Body of pancreas (tissue), 4 donors: Measurements from ENCODE around the gene ECT2L. TPM values are rescaled to one million over a fixed set of nuclear protein-coding genes. Genes with fewer than 3 reads are reported as not detected.

Experiments used
- ATAC-seq: fragments of 150-250 bp; one replicate; pipeline ENCODE4 v1.9.1; 2016
- DNase-seq, 4 donors: peaks; one replicate each; pipeline ENCODE4 v3.0.0-alpha.2; 2019
- H3K27ac ChIP-seq, 4 donors: fragments of 200-600 bp; sonication (generic); 1 replicate in 3 of 4; 2 replicates in 1 of 4; pipeline versions ENCODE4 v1.5.1 to v1.6.1; 2016 to 2019; ENCODE audit warnings: mild to moderate bottlenecking in 1 of 4, mixed read lengths in 1 of 4, moderate library complexity in 1 of 4
- H3K27me3 ChIP-seq, 2 donors: fragments of 200-600 bp; sonication (generic); one replicate each; pipeline ENCODE4 v1.6.0; 2016; ENCODE audit warnings: mild to moderate bottlenecking in 1 of 2
- H3K36me3 ChIP-seq, 2 donors: fragments of 200-600 bp; sonication (generic); replicated peaks in 1 of 2; 2 replicates each; pipeline ENCODE4 v1.5.1; 2016; ENCODE audit warnings: low read depth in 2 of 2; ENCODE audit not compliant: insufficient read depth in 1 of 2
- H3K4me1 ChIP-seq: fragments of 200-600 bp; sonication (generic); one replicate; pipeline ENCODE4 v1.6.0; 2016
- H3K4me3 ChIP-seq, 2 donors: fragments of 200-600 bp; sonication (generic); 1 replicate in 1 of 2; 2 replicates in 1 of 2; pipeline ENCODE4 v1.5.1; 2016 to 2019
- H3K9me3 ChIP-seq, 3 donors: fragments of 200-600 bp; sonication (generic); 1 replicate in 2 of 3; 2 replicates in 1 of 3; pipeline ENCODE4 v1.5.1; 2016
- POLR2A ChIP-seq, 3 donors: fragments of 450-650 bp; IDR thresholded peaks; one replicate each; pipeline ENCODE4 v1.6.1; 2016; ENCODE audit warnings: antibody characterized with exemption in 3 of 3, mild to moderate bottlenecking in 2 of 3
- WGBS, 2 donors: methylation state at CpG; one replicate each; pipeline ENCODE4 v1.1.5; 2017; 5-methylcytosine and 5-hydroxymethylcytosine counted together
- intact Hi-C: fragments of 100-400 bp; cut with DNase I; formaldehyde crosslinking; loops from one replicate; pipeline ENCODE4 v1.15.1; 2023
- total RNA-seq, 2 donors: library from RNA; depleted of rRNA; stranded (reverse); fragments of >200 nt; gene quantifications; one replicate each; pipeline ENCODE4 v1.1.0, GENCODE V29; 2016
- TF ChIP-seq, protein P1 (sequence below), 7 experiments: fragments of 450-650 bp in 4 of 7; fragments of 200-600 bp in 3 of 7; sonication (generic) in 3 of 7; IDR thresholded peaks; one replicate each; pipeline ENCODE4 v1.5.1; 2016 to 2019; ENCODE audit warnings: antibody characterized with exemption in 7 of 7

ECT2L gene
- total RNA-seq, 2 donors from 2014 or later, result not detected

GRCh38 chr6:138909511-138909910 lies 113.6 kb downstream of the ECT2L start:
- 91 to 93% methylated on average over 4 of the region's 4 CpGs for WGBS, 2 donors
- TF ChIP-seq POLR2A (IDR thresholded peaks at IDR 0.05), result no peak
- Histone ChIP-seq H3K9me3 (no peaks in the 10 kb centered on the region), H3K27ac (no peak overlapping the region), H3K4me1 (no peaks in the 10 kb centered on the region), H3K27me3 (no peaks in the 10 kb centered on the region), H3K4me3 (no peak overlapping the region), H3K36me3 (peaks cover 10 to 22% of the 10 kb centered on the region in 2 donors)
- intact Hi-C loops, result no loop called here
- no peak for DNase-seq
- no peak for ATAC-seq

GRCh38 chr6:138909975-138910374 lies 114.1 kb downstream of the ECT2L start:
- ATAC-seq (no peak), DNase-seq (no peak)
- intact Hi-C loops, result no loop called here
- H3K9me3 ChIP-seq, result no peaks in the 10 kb centered on the region
- peaks cover 10 to 22% of the 10 kb centered on the region in 2 donors for H3K36me3 ChIP-seq
- no peaks in the 10 kb centered on the region for H3K27me3 ChIP-seq
- no peak overlapping the region for H3K27ac ChIP-seq
- no peaks in the 10 kb centered on the region for H3K4me1 ChIP-seq
- 88 to 100% methylated on average over 1 of the region's 1 CpG for WGBS, 2 donors
- H3K4me3 ChIP-seq, result no peak overlapping the region
- TF ChIP-seq, protein P1, sequence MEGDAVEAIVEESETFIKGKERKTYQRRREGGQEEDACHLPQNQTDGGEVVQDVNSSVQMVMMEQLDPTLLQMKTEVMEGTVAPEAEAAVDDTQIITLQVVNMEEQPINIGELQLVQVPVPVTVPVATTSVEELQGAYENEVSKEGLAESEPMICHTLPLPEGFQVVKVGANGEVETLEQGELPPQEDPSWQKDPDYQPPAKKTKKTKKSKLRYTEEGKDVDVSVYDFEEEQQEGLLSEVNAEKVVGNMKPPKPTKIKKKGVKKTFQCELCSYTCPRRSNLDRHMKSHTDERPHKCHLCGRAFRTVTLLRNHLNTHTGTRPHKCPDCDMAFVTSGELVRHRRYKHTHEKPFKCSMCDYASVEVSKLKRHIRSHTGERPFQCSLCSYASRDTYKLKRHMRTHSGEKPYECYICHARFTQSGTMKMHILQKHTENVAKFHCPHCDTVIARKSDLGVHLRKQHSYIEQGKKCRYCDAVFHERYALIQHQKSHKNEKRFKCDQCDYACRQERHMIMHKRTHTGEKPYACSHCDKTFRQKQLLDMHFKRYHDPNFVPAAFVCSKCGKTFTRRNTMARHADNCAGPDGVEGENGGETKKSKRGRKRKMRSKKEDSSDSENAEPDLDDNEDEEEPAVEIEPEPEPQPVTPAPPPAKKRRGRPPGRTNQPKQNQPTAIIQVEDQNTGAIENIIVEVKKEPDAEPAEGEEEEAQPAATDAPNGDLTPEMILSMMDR (IDR thresholded peaks at IDR 0.05), result no peak
- no peak for TF ChIP-seq POLR2A (IDR thresholded peaks at IDR 0.05)

DNA sequence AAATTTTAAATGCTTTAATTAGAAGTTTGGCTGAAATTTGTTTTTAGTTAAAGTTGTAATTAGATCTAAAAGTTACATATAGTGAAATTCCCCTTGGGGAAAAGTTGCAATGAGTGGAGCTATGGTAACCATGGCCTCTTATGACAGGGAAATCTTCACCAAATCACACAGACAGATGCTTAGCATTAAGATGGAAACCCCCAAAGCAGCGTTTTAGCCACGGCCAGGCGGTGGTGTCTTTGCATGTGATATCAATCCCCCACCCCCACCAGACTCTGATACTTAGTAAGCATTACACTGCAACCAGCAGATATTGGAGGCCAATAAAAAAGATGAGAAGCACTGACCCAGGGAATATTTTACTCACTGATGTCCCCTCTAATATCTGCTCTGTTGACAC lies 116.4 kb downstream of the ECT2L start:
- intact Hi-C loops, result no loop called here
- Histone ChIP-seq H3K4me1 (no peaks in the 10 kb centered on the region), H3K4me3 (no peak overlapping the region), H3K27me3 (no peaks in the 10 kb centered on the region), H3K27ac (no peak overlapping the region), H3K36me3 (peaks cover 10 to 22% of the 10 kb centered on the region in 2 donors), H3K9me3 (no peaks in the 10 kb centered on the region)
- no peak for DNase-seq
- ATAC-seq, result no peak
- WGBS, 2 donors, result 75 to 81% methylated on average over 3 of the region's 3 CpGs
- TF ChIP-seq POLR2A (IDR thresholded peaks at IDR 0.05), result no peak
- TF ChIP-seq, protein P1 (IDR thresholded peaks at IDR 0.05), result no peak

GRCh38 chr6:138914701-138915100 lies 118.8 kb downstream of the ECT2L start:
- no peak overlapping the region for H3K27ac ChIP-seq
- H3K9me3 ChIP-seq, result no peaks in the 10 kb centered on the region
- no peaks in the 10 kb centered on the region for H3K4me1 ChIP-seq
- ATAC-seq (no peak), DNase-seq (no peak)
- H3K36me3 ChIP-seq, result peaks cover 7 to 16% of the 10 kb centered on the region in 2 donors
- WGBS, 2 donors, result 66 to 70% methylated on average over 1 of the region's 1 CpG
- intact Hi-C loops, result no loop called here
- H3K27me3 ChIP-seq, result no peaks in the 10 kb centered on the region
- H3K4me3 ChIP-seq, result no peak overlapping the region
- TF ChIP-seq, protein P1 (IDR thresholded peaks at IDR 0.05), result no peak
- TF ChIP-seq POLR2A (IDR thresholded peaks at IDR 0.05), result no peak

DNA sequence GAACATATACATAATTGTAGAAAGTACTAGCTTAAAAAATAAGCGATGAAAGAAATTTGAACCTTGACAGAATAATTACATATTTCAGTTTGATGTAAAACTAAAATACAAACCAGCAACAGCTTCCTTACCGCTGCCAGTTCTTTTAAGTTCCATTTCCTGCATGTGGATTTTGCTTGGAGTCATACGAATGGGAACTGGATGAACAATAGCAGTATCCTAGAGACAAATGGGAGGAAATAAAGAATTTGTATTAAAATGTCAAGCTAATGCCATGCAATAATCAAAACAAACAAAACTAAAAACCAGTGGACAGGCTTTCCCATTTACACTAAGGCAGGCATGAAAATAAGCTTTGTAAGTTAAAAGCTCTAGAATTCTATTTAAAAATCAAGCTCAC lies 125.0 kb downstream of the ECT2L start:
- H3K9me3 ChIP-seq, result no peaks in the 10 kb centered on the region
- no peak for DNase-seq
- peaks cover 0 to 4% of the 10 kb centered on the region in 2 donors for H3K36me3 ChIP-seq
- H3K4me1 ChIP-seq, result no peaks in the 10 kb centered on the region
- no peak for TF ChIP-seq POLR2A (IDR thresholded peaks at IDR 0.05)
- TF ChIP-seq, protein P1 (IDR thresholded peaks at IDR 0.05), result no peak
- no peak overlapping the region for H3K27ac ChIP-seq
- no peak overlapping the region for H3K4me3 ChIP-seq
- intact Hi-C loops, result no loop called here
- WGBS, 2 donors, result 84 to 89% methylated on average over 3 of the region's 3 CpGs
- H3K27me3 ChIP-seq, result no peaks in the 10 kb centered on the region
- ATAC-seq, result no peak
